Suprapubic skin (tissue), 3 donors: ENCODE data around the gene PHRF1.

Experiments used
- EP300 ChIP-seq: sonication (generic); formaldehyde crosslinking; IDR thresholded peaks from one replicate; pipeline ENCODE4 v1.6.1; 2017; ENCODE audit warnings: antibody characterized with exemption
- POLR2A ChIP-seq, 2 donors: fragments of 450-650 bp; IDR thresholded peaks; one replicate each; pipeline ENCODE4 v1.6.1; 2017; ENCODE audit warnings: antibody characterized with exemption in 2 of 2, mild to moderate bottlenecking in 2 of 2, moderate library complexity in 2 of 2
- TF ChIP-seq, protein P1 (sequence below), 2 donors: fragments of 200-600 bp in 1 of 2; fragments of 450-650 bp in 1 of 2; sonication (generic) in 1 of 2; IDR thresholded peaks; one replicate each; pipeline ENCODE4 v1.5.1; 2016 to 2019; ENCODE audit warnings: antibody characterized with exemption in 2 of 2, mild to moderate bottlenecking in 1 of 2, moderate library complexity in 1 of 2

DNA sequence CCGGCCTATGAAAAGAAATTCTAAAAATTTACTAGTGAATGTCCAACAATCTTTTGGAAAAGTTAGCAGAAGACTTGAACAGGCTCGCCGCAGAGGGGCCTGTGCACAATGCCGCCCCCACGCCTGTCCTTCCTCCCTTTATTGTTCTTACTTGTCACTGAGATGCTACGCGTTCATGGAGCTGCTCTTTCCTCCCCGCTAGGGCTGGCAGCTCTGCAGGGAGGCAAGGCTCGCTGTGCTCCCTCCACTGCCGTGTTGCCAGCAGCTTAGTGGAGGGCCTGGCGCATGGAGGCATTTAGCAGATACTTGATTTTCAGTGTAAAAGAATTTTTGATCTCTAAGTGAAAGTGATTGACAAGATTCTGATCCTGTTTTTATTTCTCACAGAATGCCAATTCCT lies 14.7 kb downstream of the PHRF1 start:
- TF ChIP-seq, protein P1, sequence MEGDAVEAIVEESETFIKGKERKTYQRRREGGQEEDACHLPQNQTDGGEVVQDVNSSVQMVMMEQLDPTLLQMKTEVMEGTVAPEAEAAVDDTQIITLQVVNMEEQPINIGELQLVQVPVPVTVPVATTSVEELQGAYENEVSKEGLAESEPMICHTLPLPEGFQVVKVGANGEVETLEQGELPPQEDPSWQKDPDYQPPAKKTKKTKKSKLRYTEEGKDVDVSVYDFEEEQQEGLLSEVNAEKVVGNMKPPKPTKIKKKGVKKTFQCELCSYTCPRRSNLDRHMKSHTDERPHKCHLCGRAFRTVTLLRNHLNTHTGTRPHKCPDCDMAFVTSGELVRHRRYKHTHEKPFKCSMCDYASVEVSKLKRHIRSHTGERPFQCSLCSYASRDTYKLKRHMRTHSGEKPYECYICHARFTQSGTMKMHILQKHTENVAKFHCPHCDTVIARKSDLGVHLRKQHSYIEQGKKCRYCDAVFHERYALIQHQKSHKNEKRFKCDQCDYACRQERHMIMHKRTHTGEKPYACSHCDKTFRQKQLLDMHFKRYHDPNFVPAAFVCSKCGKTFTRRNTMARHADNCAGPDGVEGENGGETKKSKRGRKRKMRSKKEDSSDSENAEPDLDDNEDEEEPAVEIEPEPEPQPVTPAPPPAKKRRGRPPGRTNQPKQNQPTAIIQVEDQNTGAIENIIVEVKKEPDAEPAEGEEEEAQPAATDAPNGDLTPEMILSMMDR (IDR thresholded peaks at IDR 0.05): no peak
- TF ChIP-seq POLR2A (IDR thresholded peaks at IDR 0.05) (no peak), EP300 (no peak)
